GM12878 (cell line): ENCODE results near the gene GABRB1.

Experiments used
- CEBPZ ChIP-seq: fragments of 150-350 bp; IDR thresholded peaks from 2 replicates; pipeline ENCODE4 v1.6.1; 2016; ENCODE audit warnings: low read depth, low read length
- CTCF ChIP-seq, 3 experiments: IDR thresholded peaks in 2 of 3; conservative IDR thresholded peaks in 1 of 3; 2 replicates each; pipeline ENCODE4 v1.5.1; 2011; ENCODE audit warnings: low read depth in 3 of 3, low read length in 3 of 3, mild to moderate bottlenecking in 3 of 3, control low read depth in 2 of 3, moderate library complexity in 2 of 3, inconsistent platforms in 1 of 3, mixed read lengths in 1 of 3; ENCODE audit not compliant: control insufficient read depth in 2 of 3, insufficient read depth in 1 of 3; ENCODE audit errors: extremely low read depth in 1 of 3
- E2F4 ChIP-seq: IDR thresholded peaks from 2 replicates; pipeline ENCODE4 v1.6.1; 2012; ENCODE audit warnings: low read depth, low read length, improper control_type of control experiment
- EP300 ChIP-seq, 2 experiments: fragments of 150-350 bp in 1 of 2; IDR thresholded peaks; 2 replicates each; pipeline ENCODE4 v1.6.1; 2011 to 2012; ENCODE audit warnings: low read depth in 2 of 2, low read length in 2 of 2, borderline replicate concordance in 1 of 2, improper control_type of control experiment in 1 of 2, inconsistent platforms in 1 of 2; ENCODE audit not compliant: control insufficient read depth in 1 of 2
- ETV6 ChIP-seq, 2 experiments: fragments of 450-650 bp in 1 of 2; IDR thresholded peaks in 1 of 2; conservative IDR thresholded peaks in 1 of 2; 2 replicates each; pipeline ENCODE4 v1.6.1; 2014; ENCODE audit warnings: antibody characterized with exemption in 1 of 2, borderline replicate concordance in 1 of 2, low read depth in 1 of 2, mild to moderate bottlenecking in 1 of 2, moderate library complexity in 1 of 2
- POLR2A ChIP-seq: IDR thresholded peaks from 2 replicates; pipeline ENCODE4 v1.6.1; 2011; ENCODE audit warnings: low read depth, mild to moderate bottlenecking, low read length
- TAF1 ChIP-seq: IDR thresholded peaks from 2 replicates; pipeline ENCODE4 v1.6.1; 2011; ENCODE audit warnings: mild to moderate bottlenecking, low read depth, low read length, borderline replicate concordance
- YY1 ChIP-seq: IDR thresholded peaks from 2 replicates; pipeline ENCODE4 v1.6.1; 2011; ENCODE audit warnings: low read depth, mild to moderate bottlenecking, low read length
- ZNF24 ChIP-seq: fragments of 450-650 bp; IDR thresholded peaks from 2 replicates; pipeline ENCODE4 v1.6.1; 2017; ENCODE audit warnings: antibody characterized with exemption, mild to moderate bottlenecking
- TF ChIP-seq, protein P1 (sequence below): IDR thresholded peaks from 2 replicates; pipeline ENCODE4 v1.6.1; 2012; ENCODE audit warnings: mild to moderate bottlenecking, low read depth, low read length

GRCh38 chr4:47198791-47199190 lies 167.4 kb downstream of the GABRB1 start:
- TF ChIP-seq ETV6 (conservative IDR thresholded peaks at IDR 0.05 in 1 of 2, IDR thresholded peaks at IDR 0.05 in 1 of 2; ENCODE audit: borderline replicate concordance in 1 of 2, low read depth in 1 of 2): no peak
- no peak for TF ChIP-seq TAF1
- TF ChIP-seq CTCF (IDR thresholded peaks at IDR 0.05 in 2 of 3, conservative IDR thresholded peaks at IDR 0.05 in 1 of 3; ENCODE audit: control insufficient read depth in 2 of 3, extremely low read depth in 1 of 3, insufficient read depth in 1 of 3, low read depth in 3 of 3, low read length in 3 of 3): no peak
- no peak for TF ChIP-seq EP300 (IDR thresholded peaks at IDR 0.05; ENCODE audit: borderline replicate concordance in 1 of 2, control insufficient read depth in 1 of 2, low read depth in 2 of 2, low read length in 2 of 2)
- TF ChIP-seq ZNF24: no peak
- TF ChIP-seq CEBPZ: no peak
- TF ChIP-seq E2F4: no peak
- TF ChIP-seq POLR2A: no peak
- TF ChIP-seq, protein P1, sequence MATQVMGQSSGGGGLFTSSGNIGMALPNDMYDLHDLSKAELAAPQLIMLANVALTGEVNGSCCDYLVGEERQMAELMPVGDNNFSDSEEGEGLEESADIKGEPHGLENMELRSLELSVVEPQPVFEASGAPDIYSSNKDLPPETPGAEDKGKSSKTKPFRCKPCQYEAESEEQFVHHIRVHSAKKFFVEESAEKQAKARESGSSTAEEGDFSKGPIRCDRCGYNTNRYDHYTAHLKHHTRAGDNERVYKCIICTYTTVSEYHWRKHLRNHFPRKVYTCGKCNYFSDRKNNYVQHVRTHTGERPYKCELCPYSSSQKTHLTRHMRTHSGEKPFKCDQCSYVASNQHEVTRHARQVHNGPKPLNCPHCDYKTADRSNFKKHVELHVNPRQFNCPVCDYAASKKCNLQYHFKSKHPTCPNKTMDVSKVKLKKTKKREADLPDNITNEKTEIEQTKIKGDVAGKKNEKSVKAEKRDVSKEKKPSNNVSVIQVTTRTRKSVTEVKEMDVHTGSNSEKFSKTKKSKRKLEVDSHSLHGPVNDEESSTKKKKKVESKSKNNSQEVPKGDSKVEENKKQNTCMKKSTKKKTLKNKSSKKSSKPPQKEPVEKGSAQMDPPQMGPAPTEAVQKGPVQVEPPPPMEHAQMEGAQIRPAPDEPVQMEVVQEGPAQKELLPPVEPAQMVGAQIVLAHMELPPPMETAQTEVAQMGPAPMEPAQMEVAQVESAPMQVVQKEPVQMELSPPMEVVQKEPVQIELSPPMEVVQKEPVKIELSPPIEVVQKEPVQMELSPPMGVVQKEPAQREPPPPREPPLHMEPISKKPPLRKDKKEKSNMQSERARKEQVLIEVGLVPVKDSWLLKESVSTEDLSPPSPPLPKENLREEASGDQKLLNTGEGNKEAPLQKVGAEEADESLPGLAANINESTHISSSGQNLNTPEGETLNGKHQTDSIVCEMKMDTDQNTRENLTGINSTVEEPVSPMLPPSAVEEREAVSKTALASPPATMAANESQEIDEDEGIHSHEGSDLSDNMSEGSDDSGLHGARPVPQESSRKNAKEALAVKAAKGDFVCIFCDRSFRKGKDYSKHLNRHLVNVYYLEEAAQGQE: no peak
- TF ChIP-seq YY1: no peak
